ENCODE data around the gene EPAS1.

EPAS1 gene

DNA sequence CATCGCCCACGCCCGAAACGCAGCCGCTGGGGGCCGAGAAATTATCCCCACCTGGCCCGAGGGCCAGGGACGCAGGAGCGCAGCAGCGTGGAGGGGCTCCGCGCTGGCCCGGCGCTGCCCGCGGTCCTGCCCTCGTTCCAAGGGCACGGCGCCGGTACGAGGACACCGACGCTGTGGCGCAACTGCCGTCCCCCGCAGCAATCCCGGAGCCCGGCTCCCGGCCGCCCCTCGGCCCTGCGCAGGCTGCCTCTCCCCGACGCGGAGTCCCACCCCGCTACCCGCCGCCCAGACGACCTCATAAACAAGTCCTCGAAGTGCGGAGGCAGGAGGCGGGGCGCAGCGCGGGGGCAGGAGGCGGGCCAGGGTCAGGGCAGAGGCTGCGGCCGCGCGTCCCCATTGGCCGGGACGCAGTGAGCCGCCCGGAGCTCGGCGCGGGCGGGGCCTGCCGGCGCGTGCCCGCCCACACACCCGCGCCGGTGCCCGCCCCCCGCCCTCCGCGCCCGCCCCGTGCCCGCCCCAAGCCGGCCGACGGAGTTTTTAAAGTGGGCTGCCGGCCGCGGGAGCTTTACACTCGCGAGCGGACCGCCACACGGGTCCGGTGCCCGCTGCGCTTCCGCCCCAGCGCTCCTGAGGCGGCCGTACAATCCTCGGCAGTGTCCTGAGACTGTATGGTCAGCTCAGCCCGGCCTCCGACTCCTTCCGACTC lies at the start of gene EPAS1:
Gene EPAS1, plus strand, starts transcription at position 568 of the 706 bp plus-strand sequence. CDS start 505 bp downstream, outside the sequence.
- peak; percentile 63 to 72 for DNase-seq (ENCODE audit: low read depth in 2 of 2)

DNA sequence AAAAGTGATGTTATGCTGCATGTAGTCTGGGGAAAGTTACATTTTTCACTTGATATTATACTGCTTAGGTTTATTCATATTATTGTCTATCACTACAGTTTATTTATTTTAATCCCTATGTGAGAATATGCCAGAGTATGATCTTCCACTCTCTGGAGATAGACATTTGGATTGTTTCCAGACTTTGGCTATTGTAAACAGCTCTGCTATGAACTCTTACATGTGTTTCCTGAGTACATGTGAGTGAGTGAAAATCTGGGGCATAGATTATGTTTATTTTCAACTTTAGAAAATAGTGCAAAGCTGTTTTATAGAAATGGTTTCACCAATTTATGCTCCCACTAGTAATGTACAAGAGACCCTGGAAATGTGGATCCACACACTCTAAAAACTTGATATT lies 49.0 kb upstream of the EPAS1 start:
- DNase-seq (ENCODE audit: low read depth in 2 of 2), result no peak

DNA sequence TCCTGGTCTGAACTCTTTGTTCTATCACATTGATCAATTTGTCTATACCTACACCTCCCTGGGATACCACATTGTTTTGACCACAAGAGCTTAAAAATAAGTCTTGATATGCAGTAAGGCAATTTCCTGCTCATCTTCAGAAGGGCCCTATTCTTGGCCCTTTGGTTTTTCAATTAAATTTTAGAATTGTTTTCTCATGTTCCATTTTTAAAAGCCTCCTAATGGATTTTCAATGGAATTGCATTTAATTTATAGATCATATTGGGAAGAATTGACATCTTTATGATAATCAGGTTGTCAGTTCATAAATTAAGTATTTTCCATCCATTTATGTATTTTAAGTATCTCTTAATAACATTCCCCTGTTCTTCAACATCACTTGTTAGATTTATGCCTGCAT lies 47.6 kb upstream of the EPAS1 start:
- no peak for DNase-seq (ENCODE audit: low read depth in 2 of 2)

DNA sequence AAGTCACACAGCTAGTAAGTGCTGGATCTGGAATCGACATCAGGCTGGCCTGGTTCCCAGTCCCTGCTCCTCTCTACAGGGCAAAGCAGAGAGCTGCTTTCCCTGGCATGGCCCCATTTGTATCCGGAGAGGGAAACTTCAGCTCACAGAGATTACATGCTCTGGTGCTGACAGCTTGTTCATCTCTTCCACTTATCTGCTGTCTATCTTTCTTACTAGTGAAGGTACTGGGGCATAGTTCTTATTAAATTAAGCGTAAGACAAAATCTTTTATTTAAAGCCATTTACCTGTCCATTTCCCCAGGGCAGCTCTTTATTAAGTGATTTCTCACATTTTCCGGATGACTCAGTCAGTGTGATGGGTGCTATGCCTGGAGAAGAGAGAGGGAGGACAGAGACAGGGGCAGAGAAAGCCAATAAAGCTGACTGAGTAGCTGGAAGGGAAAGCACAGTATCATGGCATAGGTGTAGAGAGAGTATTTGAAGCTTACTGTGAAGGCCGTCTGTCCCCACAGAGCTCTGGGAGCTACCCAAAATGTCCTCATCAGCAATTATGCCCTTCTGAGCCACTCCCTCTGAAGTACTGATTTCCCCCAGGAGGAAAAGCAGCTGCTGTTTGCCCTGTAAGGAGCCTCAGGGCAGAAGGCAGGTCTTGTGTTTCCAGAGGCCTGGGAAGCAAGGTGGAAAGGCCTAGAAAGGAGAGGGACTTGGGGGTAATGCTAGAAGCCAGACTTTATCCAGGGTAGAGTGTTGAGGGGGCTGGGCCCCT lies 44.1 kb upstream of the EPAS1 start:
- DNase-seq (ENCODE audit: low read depth in 2 of 2), result no peak

DNA sequence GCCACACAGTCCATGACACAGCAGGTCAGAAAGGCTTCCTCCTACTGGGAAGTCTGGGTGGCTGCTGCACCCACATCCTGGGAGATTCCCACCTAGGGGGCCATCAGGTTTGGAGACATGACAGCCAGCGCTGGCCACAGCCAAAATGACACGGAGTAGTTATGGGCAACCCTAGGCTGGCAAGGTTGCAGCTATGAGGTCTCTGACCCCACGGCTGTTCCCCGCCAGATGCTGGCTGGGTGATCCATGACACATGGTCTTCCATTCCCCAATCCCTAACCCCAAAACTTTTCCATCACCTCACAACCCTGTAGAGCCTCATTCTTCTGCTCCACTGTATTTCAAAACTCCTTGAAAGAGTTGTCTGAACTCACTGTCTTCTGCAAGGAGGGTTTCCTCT lies 42.7 kb upstream of the EPAS1 start:
- DNase-seq (ENCODE audit: low read depth in 2 of 2), result no peak

DNA sequence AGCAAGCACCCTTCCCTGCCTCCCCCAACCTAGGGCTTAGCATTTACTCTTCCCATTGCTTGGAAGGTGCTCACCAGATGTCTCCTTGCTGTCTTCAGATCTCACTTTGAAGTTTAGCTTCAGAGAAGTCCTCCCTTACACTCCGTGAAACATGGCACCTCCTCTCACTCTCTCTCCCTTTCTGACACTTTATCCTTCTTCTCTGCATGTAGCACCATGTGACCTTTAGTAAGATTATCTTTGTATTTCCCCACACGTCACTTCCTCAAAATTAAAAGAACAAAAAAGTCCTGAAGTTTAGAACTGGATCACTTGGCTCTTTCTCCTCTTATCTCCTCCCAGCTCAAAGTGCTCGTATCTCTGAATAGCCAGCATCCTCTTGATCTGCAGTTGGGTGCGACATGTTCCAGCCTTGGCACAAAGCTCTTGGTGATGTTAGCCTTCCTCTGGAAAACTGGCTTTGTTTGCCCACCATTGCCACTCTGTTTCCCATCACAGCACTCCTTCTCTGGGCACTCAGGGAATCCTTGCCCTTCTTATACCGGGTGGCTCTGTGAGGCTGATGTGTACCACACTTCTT lies 40.6 kb upstream of the EPAS1 start:
- no peak for DNase-seq (ENCODE audit: low read depth in 2 of 2)

DNA sequence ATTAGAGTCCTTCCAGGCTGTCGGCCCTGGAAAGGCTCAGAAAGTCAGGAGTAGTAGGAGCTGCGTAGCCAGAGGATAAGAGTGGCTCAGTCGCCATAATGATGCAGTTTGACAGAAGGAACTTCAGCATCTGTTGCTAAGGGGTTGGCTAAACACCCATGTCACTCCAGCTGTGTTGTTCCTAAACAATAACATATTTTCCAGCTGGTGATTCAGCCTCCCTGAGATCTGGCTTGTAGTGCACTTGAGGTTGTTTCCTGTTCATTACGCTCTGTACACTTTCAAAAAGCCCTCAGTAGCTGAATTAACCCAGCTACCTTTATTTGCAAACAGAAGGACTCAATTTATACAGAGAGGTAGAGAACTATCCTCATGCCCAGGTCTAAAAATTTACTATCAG lies 39.7 kb upstream of the EPAS1 start:
- DNase-seq (ENCODE audit: low read depth in 2 of 2), result no peak

DNA sequence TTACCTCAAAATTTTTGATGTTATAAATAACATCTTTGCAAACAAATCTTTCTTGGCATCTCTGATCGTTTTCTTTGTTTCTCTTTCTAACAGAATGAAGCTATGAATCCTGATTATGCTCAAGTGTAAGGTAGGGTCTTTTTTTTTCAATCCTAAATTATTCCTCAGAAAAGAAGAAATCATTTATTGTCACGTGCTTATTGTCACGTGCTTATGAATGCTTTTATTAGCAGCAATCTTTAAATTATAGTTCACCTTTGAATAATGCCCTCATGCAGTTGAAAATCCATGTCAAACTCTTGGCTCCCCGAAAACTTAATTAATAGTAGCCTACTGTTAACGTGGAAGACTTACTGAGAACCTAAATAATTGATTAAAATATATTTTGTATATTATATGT lies 39.2 kb upstream of the EPAS1 start:
- DNase-seq (ENCODE audit: low read depth in 2 of 2), result no peak

GRCh38 chr2:46258937-46259776 lies 38.0 kb upstream of the EPAS1 start:
- no peak for DNase-seq (ENCODE audit: low read depth in 2 of 2)

GRCh38 chr2:46259777-46260168 lies 37.4 kb upstream of the EPAS1 start:
- no peak for DNase-seq (ENCODE audit: low read depth in 2 of 2)

DNA sequence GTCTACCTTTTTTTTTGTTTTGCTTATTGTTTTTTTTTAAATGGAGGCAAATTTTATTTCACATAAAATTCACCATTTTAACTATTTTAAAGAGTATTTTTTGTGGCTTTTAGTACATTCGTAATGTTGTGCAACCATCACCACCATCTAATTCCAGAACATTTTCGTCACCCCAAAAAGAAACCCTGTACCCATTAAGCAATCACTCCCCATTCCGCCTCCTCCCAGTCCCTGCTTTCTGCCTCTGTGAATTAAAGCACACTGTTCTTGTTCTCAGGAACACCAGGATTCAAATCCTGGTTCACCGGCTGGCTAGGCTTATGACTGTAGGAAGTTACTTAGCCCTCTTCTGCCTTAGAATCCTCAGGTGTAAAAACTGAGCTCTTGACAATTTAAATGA lies 36.9 kb upstream of the EPAS1 start:
- DNase-seq (ENCODE audit: low read depth in 2 of 2), result no peak

GRCh38 chr2:46262248-46262938 lies 34.8 kb upstream of the EPAS1 start:
- DNase-seq (ENCODE audit: low read depth in 2 of 2), result no peak

DNA sequence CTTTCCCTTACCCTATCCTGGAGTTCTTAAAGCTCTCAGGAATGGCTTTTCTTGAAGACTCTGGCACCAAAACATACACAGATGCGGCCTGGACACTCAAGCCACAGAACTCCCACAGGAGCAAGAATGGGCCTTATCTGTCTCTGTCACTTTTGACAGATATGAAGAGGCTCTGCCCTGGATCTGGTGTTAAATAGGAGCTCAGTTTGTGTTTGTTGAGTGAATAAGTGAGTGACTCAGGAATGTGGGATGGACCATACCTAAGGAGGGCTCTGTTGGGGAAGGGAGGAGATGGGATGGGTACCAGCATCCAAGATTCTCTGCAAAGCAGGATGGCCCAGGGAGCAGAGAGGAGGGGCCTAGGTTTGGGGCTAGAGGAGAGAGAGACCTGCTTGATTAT lies 33.9 kb upstream of the EPAS1 start:
- no peak for DNase-seq (ENCODE audit: low read depth in 2 of 2)

DNA sequence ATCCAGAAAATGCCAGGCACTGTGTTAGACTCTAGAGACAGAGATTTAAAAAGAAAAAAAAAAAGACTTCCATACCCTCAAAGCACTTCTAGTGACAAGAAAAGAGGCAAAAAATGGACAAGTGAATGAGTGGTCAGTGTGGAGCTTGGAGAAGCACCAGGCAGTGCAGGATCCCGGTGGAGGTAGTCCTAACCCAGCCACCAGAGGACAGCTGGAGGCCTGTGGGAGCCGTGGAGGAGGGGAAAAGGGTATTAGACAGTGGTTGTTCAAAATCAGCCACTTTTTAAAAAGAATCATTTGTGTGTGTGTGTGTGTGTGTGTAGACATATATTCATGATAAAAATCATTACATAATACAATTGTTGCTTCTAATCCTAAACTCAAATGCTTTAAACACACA lies 32.8 kb upstream of the EPAS1 start:
- DNase-seq (ENCODE audit: low read depth in 2 of 2), result no peak

DNA sequence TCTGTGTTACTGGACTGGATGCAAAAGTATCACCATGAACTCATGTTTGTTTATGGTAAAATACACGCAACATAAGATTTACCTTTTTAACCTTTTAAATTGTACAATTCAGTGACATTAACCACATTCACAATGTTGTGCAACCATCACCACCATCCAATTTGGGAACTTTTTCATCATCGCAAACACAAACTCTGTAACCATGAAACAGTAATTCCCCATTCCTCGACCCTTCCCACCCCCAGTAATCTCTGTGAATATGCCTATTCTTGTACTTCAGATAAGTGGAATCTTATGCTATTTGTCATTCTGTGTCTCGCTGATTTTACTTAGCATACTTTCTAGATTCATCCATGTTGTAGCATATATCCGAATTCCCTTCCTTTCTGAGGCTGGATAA lies 31.1 kb upstream of the EPAS1 start:
- no peak for DNase-seq (ENCODE audit: low read depth in 2 of 2)

DNA sequence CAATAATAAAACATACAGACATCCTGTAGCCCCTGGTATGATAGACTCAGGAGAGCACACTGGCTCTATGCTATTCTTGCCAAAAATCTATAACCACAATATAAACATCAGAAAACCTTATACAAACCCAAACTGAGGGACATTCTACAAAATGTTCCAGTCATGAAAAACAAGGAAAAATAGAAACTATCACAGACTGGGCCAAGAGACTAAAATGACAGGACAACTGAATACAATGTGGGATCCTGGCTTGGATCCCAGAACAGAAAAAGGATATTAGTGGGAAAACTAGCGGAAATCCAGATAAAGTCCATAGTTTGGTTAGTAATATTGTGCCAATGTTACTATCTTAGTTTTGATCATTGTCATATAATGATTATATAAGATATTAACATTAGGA lies 29.6 kb upstream of the EPAS1 start:
- no peak for DNase-seq (ENCODE audit: low read depth in 2 of 2)

GRCh38 chr2:46268196-46268595 lies 29.0 kb upstream of the EPAS1 start:
- no peak for DNase-seq (ENCODE audit: low read depth in 2 of 2)

DNA sequence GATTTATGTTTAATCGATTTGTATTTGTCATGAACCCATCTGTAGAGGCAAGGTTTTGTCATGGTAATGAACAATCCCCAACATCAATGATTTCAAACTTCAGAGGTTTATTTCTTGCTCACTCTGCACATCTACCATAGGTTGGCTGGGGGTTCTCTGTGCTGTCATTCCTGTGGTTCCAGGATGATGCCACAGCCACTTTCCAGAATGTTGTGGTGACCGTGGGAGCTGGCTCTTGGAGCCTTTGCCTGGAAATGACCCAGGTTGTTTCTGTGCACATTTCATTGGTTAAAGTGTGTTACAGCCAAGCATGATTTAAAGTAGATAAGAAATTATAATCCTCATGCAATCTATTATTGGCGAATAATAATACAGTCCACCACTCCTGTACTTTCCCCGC lies 28.2 kb upstream of the EPAS1 start:
- no peak for DNase-seq (ENCODE audit: low read depth in 2 of 2)

GRCh38 chr2:46269544-46270273 lies 27.5 kb upstream of the EPAS1 start:
- no peak for DNase-seq (ENCODE audit: low read depth in 2 of 2)

DNA sequence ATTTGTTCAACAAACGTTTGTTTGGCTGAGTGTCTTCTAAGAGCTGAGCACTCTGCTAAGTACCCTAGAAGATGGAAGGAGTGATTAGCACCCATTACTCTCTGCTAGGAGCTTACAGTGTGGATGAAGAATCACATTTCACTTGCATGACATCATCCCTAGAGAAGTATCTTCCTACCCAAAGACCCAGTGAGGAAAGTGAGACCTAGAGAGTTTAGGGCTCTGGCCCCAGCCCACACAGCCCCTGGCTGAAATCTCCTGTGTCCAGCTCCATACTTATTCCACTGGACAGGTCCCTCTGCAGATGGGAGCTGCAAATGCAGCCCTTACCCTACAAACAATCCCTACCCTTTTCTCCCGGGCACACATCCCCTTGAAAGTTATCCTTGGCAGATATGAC lies 26.8 kb upstream of the EPAS1 start:
- no peak for DNase-seq (ENCODE audit: low read depth in 2 of 2)
